K562 (cell line): ENCODE data around the gene ARL8A. TPM values are rescaled to one million over a fixed set of nuclear protein-coding genes. Genes with fewer than 3 reads are reported as not detected.
A peak's percentile ranks its signal among the peaks of the same experiment; 100 is the strongest.

Experiments used
- CREB1 ChIP-seq, 2 experiments: sonication (generic) in 1 of 2; formaldehyde crosslinking in 1 of 2; IDR thresholded peaks; 2 replicates each; pipeline versions ENCODE4 v1.6.1 to v1.8.0; 2012 to 2022; ENCODE audit warnings: inconsistent platforms in 1 of 2, mild to moderate bottlenecking in 1 of 2, missing genetic modification reagents in 1 of 2, moderate library complexity in 1 of 2
- DDX20 ChIP-seq: fragments of 450-650 bp; IDR thresholded peaks from 2 replicates; pipeline ENCODE4 v1.6.1; 2016; ENCODE audit warnings: missing genetic modification characterization, low read depth, mild to moderate bottlenecking, missing compliant biosample characterization, moderate library complexity
- DMBX1 ChIP-seq: fragments of 250-450 bp; sonication (Bioruptor Pico); IDR thresholded peaks from 2 replicates; pipeline ENCODE4 v1.8.0; 2022; ENCODE audit warnings: inconsistent platforms, mild to moderate bottlenecking, moderate library complexity, borderline replicate concordance
- ELF1 ChIP-seq: fragments of 200-800 bp; sonication (Bioruptor generic); IDR thresholded peaks from 2 replicates; pipeline ENCODE4 v1.6.1; 2016; ENCODE audit warnings: missing genetic modification characterization, missing compliant biosample characterization
- MLLT1 ChIP-seq, 2 experiments: fragments of 450-650 bp; IDR thresholded peaks; 2 replicates each; pipeline ENCODE4 v1.6.1; 2016
- POLR2AphosphoS5 ChIP-seq: IDR thresholded peaks from 2 replicates; pipeline ENCODE4 v1.6.1; 2011; ENCODE audit warnings: mild to moderate bottlenecking, low read depth, low read length, moderate library complexity; ENCODE audit not compliant: control insufficient read depth, insufficient read depth
- POLR3G ChIP-seq: IDR thresholded peaks from 2 replicates; pipeline ENCODE4 v1.6.1; 2011; ENCODE audit not compliant: insufficient read length, insufficient replicate concordance; ENCODE audit errors: extremely low read depth
- SP2 ChIP-seq: IDR thresholded peaks from 2 replicates; pipeline ENCODE4 v1.6.1; 2011; ENCODE audit warnings: mild to moderate bottlenecking, low read depth, low read length, moderate library complexity; ENCODE audit not compliant: poor library complexity, severe bottlenecking; ENCODE audit errors: extremely low read depth
- TGIF2 ChIP-seq: sonication (generic); formaldehyde crosslinking; IDR thresholded peaks from 2 replicates; pipeline ENCODE4 v1.8.1; 2022; ENCODE audit warnings: mild to moderate bottlenecking, missing genetic modification reagents, moderate library complexity
- U2AF2 ChIP-seq: fragments of 200-400 bp; formaldehyde crosslinking; optimal IDR thresholded peaks from 2 replicates; pipeline ENCODE3; 2017; ENCODE audit warnings: low read depth, mild to moderate bottlenecking, low read length
- ZBTB40 ChIP-seq, 2 experiments: fragments of 450-650 bp in 1 of 2; sonication (generic) in 1 of 2; formaldehyde crosslinking in 1 of 2; IDR thresholded peaks; 2 replicates each; pipeline versions ENCODE4 v1.7.1 to v1.9.0; 2016 to 2022; ENCODE audit warnings: inconsistent platforms in 1 of 2, mild to moderate bottlenecking in 1 of 2, missing genetic modification reagents in 1 of 2
- ZFPM2 ChIP-seq: fragments of 250-450 bp; sonication (Bioruptor Pico); IDR thresholded peaks from 2 replicates; pipeline ENCODE4 v1.5.1; 2022; ENCODE audit warnings: mild to moderate bottlenecking
- ZNF121 ChIP-seq: sonication (generic); formaldehyde crosslinking; conservative IDR thresholded peaks from 2 replicates; pipeline ENCODE4 v1.8.0; 2022; ENCODE audit warnings: missing genetic modification reagents
- ZNF175 ChIP-seq: fragments of 200-800 bp; sonication (Bioruptor generic); IDR thresholded peaks from 2 replicates; pipeline ENCODE4 v1.6.1; 2016; ENCODE audit warnings: low read depth, mild to moderate bottlenecking, missing genetic modification characterization, missing compliant biosample characterization
- ZNF41 ChIP-seq: fragments of 250-450 bp; sonication (Bioruptor Pico); conservative IDR thresholded peaks from 2 replicates; pipeline ENCODE4 v1.4.0; 2020; ENCODE audit warnings: mild to moderate bottlenecking
- polyA plus RNA-seq, 8 experiments: library from polyadenylated mRNA; depleted of rRNA in 4 of 8; stranded (reverse) in 5 of 8; unstranded in 3 of 8; fragments of >200 nt; fragmentation: Nextera tagmentation in 2 of 8; fragmentation: Illumina TruSeq in 1 of 8; extraction: Ambion mirVana in 2 of 8; extraction: Trizol in 1 of 8; gene quantifications; 2 replicates each; pipeline versions ENCODE4 v1.2.1 to v1.2.3, GENCODE V29; 2011 to 2014; ENCODE audit warnings: inconsistent platforms in 1 of 8, missing spikeins in 1 of 8
- total RNA-seq, 7 experiments: library from RNA; depleted of rRNA in 6 of 7; stranded (reverse); fragments of >200 nt in 6 of 7; fragmentation: Illumina TruSeq in 2 of 7; extraction: Trizol in 2 of 7; gene quantifications; 2 replicates each; pipeline versions ENCODE4 v1.2.1 to v1.2.3, GENCODE V29; 2011 to 2021; ENCODE audit warnings: low replicate concordance in 1 of 7

Gene ARL8A
- total and polyA plus RNA-seq, 9 of the 15 experiments (the other 6 are each of a cell fraction or from before 2014, with no cell fraction given) = 0.17 to 27.3 (median 15.6) TPM

- no peak for TF ChIP-seq ZBTB40 (IDR thresholded peaks at IDR 0.05)
- TF ChIP-seq ZBTB40 (CRISPR knock-in tag; IDR thresholded peaks at IDR 0.05) = no peak
- TF ChIP-seq U2AF2 = no peak
- TF ChIP-seq ZFPM2 = no peak
- no peak for TF ChIP-seq CREB1 (IDR thresholded peaks at IDR 0.05)
- TF ChIP-seq CREB1 (CRISPR knock-in tag; IDR thresholded peaks at IDR 0.05) = 0 out of 2 replicates have a peak, but pooled peaks have one; percentile 16
- 0 out of 2 replicates have a peak, but pooled peaks have one; percentile 10 for TF ChIP-seq ZNF41 (CRISPR knock-in tag)
- no peak for TF ChIP-seq MLLT1 (IDR thresholded peaks at IDR 0.05)
- no peak for TF ChIP-seq TGIF2 (CRISPR knock-in tag)
- TF ChIP-seq POLR3G = no peak
- no peak for TF ChIP-seq ZNF121 (CRISPR knock-in tag)
- TF ChIP-seq DDX20 (tag) = no peak
- TF ChIP-seq ELF1 = no peak
- peak; percentile 24; the same call in 1 of the 2 replicates for TF ChIP-seq DMBX1
- peak; percentile 21; the same call in 1 of the 2 replicates for TF ChIP-seq POLR2AphosphoS5
- TF ChIP-seq ZNF175 = peak; percentile 14; the same call in 1 of the 2 replicates
- TF ChIP-seq SP2 = no peak
Observed at GRCh38 chr1:202162418-202163280, 18.1 kb upstream of the ARL8A start (continued).
